ENCODE results near the gene LCLAT1. TPM values are rescaled to one million over a fixed set of nuclear protein-coding genes. Genes with fewer than 3 reads are reported as not detected.

The LCLAT1 gene
- total RNA-seq, 1 experiment from 2014 or later: 36.0 TPM

DNA sequence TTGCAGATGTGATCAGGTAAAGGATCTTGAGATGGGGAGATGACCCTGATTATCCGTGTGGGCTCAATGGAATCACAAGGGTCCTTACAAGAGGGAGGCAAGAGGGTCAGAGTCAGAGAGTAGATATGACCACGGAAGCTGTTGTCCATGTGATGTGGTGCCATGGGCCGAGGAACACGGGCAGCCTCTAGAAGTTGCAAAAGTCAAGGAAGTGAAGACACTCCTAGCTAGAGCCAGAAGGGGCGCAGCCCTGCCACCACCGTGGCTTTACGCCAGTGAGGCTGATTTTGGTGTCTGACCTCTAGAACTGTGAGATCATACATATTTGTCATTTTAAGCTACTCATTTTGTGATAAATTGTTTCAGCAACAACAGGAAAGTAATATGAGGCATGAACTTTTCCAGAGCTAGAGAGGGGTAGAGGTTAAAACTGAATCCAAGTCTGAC is 245.8 kb downstream of the LCLAT1 start:
- no peak overlapping the region for H3K4me3 ChIP-seq (ENCODE audit: low read depth in 2 of 2, low read length in 2 of 2)
- BruUV-seq (replicated peaks): no TSS peak
- H3K36me3 ChIP-seq (ENCODE audit: control insufficient read depth, insufficient read depth, low read length): no peaks in the 10 kb centered on the region
- intact Hi-C loops (cut with micrococcal nuclease; ENCODE audit: unreplicated experiment): no loop called here
- ChIA-PET POLR2A (no interaction called here), CTCF (no interaction called here)
- no peak for DNase-seq (ENCODE audit: low read depth, low spot score)
- no peaks in the 10 kb centered on the region for H3K4me1 ChIP-seq (ENCODE audit: control insufficient read depth, insufficient read depth, low read length)
- no peak for TF ChIP-seq TCF7L2 (IDR thresholded peaks at IDR 0.05; ENCODE audit: low read depth, low read length)
- TF ChIP-seq SIN3A (IDR thresholded peaks at IDR 0.05; ENCODE audit: borderline replicate concordance, insufficient read depth, low read depth, low read length): no peak
- TF ChIP-seq, protein P1, sequence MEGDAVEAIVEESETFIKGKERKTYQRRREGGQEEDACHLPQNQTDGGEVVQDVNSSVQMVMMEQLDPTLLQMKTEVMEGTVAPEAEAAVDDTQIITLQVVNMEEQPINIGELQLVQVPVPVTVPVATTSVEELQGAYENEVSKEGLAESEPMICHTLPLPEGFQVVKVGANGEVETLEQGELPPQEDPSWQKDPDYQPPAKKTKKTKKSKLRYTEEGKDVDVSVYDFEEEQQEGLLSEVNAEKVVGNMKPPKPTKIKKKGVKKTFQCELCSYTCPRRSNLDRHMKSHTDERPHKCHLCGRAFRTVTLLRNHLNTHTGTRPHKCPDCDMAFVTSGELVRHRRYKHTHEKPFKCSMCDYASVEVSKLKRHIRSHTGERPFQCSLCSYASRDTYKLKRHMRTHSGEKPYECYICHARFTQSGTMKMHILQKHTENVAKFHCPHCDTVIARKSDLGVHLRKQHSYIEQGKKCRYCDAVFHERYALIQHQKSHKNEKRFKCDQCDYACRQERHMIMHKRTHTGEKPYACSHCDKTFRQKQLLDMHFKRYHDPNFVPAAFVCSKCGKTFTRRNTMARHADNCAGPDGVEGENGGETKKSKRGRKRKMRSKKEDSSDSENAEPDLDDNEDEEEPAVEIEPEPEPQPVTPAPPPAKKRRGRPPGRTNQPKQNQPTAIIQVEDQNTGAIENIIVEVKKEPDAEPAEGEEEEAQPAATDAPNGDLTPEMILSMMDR (IDR thresholded peaks at IDR 0.05): no peak
- TF ChIP-seq, protein P2, sequence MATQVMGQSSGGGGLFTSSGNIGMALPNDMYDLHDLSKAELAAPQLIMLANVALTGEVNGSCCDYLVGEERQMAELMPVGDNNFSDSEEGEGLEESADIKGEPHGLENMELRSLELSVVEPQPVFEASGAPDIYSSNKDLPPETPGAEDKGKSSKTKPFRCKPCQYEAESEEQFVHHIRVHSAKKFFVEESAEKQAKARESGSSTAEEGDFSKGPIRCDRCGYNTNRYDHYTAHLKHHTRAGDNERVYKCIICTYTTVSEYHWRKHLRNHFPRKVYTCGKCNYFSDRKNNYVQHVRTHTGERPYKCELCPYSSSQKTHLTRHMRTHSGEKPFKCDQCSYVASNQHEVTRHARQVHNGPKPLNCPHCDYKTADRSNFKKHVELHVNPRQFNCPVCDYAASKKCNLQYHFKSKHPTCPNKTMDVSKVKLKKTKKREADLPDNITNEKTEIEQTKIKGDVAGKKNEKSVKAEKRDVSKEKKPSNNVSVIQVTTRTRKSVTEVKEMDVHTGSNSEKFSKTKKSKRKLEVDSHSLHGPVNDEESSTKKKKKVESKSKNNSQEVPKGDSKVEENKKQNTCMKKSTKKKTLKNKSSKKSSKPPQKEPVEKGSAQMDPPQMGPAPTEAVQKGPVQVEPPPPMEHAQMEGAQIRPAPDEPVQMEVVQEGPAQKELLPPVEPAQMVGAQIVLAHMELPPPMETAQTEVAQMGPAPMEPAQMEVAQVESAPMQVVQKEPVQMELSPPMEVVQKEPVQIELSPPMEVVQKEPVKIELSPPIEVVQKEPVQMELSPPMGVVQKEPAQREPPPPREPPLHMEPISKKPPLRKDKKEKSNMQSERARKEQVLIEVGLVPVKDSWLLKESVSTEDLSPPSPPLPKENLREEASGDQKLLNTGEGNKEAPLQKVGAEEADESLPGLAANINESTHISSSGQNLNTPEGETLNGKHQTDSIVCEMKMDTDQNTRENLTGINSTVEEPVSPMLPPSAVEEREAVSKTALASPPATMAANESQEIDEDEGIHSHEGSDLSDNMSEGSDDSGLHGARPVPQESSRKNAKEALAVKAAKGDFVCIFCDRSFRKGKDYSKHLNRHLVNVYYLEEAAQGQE (IDR thresholded peaks at IDR 0.05; ENCODE audit: insufficient read depth in 1 of 2, low read depth in 2 of 2, low read length in 1 of 2): no peak
- TF ChIP-seq POLR2AphosphoS5 (IDR thresholded peaks at IDR 0.05; ENCODE audit: low read depth, low read length): no peak
- no peak for ATAC-seq
- H3K27ac ChIP-seq (ENCODE audit: low read length): no peak overlapping the region
- no peaks in the 10 kb centered on the region for H3K9me3 ChIP-seq (ENCODE audit: control insufficient read depth, insufficient read depth, low read depth, low read length)
- in situ Hi-C loops (cut with HindIII; ENCODE audit: low pct_unique_long_range_greater_than_20kb, low sequenced_read_pairs): no loop called here
- H3K27me3 ChIP-seq (ENCODE audit: control insufficient read depth, insufficient read depth, low read length): no peaks in the 10 kb centered on the region; the same call in 1 of the 2 replicates

Other genes starting within 250 kb of the LCLAT1 start
- 2.2 TPM for gene LBH, start 215.7 kb upstream of the LCLAT1 start, total RNA-seq (2021; ENCODE audit: unreplicated experiment)